ENCODE data around the gene VPS13D.

Gene VPS13D

DNA sequence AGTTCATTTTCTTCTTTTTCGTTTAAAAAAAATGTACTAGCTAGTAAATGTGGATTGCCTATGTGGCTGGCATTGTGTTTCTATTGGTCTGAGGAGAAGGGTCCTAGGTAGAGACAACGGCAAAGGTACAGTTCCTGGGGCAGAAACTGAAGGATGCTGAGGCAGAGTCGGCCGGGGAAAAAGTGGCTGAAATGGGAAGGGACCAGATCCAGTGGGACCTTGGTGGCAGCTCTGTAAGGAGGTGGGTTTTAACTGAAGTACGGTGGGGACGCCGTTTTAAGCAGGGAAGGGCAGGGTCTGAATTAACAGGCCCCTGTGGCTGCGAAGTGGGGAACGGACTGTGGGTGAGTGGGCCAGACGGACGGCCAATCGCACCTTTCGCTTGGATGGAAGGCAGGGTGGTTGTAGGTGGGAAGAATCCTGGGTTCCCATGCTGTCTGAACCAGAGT, 420 bp upstream of the VPS13D start:
- no peak for DNase-seq

DNA sequence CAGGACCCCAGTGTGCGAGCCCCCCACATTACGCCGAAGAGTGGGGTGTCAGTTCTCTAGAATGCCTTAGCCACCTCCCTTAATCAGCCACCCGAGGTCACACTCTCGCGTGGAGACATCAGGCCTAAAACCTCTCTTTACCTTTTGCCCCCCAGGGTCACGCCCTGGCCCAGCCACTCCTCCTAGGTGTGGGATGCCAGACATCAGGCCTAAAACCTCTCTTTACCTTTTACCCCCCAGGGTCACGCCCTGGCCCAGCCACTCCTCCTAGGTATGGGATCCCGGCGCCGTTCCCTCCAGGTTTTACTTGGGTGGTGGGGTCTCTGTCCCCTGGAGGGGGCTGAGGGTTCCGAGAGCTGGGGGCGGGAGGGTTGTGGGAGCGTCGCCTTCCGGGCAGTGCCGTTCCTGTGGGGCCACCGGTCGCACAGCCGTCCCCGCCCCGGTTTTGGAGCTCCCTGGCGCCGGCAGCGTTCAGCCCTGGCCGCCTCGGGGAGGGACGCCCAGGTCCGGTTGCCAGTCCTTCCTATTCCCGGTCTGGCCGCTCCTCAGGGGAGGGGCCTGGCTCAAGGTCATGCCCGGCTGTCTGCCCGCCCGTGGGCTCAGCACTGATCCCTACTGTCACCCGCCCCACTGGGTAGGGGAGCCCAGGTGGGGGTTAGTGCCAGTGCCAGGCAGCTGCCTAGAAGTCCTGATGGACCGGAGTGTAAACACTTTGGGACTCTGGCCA, 882 bp downstream of the VPS13D start:
- no peak for DNase-seq

- no peak for DNase-seq
Measured at GRCh38 chr1:12231276-12231595, 1.4 kb downstream of the VPS13D start.

- no peak for DNase-seq
Measured at GRCh38 chr1:12232221-12232620, 2.4 kb downstream of the VPS13D start.

- DNase-seq = no peak
Measured at GRCh38 chr1:12244078-12244477, 14.2 kb downstream of the VPS13D start.

- no peak for DNase-seq
Measured at GRCh38 chr1:12244585-12244984, 14.8 kb downstream of the VPS13D start.

- no peak for DNase-seq
Measured at GRCh38 chr1:12245116-12245515, 15.3 kb downstream of the VPS13D start.

- DNase-seq = no peak
Measured at GRCh38 chr1:12245733-12246132, 15.9 kb downstream of the VPS13D start.

DNA sequence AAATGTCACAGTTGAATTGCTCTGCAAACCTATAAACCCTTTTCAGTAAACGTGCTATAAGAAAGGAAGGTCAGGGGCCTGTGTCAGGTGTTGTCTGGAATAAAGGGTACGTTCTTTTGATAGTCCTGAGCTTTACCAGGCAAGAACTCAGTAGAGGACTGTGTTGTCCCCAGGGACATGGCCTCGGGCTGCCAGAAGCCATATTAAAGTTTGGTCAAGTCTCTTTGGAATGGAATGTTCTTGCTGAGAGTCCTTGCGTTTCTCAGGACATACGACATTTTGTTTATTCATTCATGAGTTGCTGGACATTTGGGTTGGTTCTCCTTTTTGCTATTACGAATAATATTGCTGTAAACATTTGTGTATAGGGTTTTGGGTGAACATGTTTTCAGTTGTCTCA, 16.8 kb downstream of the VPS13D start:
- no peak for DNase-seq

GRCh38 chr1:12249181-12249580, 19.4 kb downstream of the VPS13D start:
- no peak for DNase-seq

DNA sequence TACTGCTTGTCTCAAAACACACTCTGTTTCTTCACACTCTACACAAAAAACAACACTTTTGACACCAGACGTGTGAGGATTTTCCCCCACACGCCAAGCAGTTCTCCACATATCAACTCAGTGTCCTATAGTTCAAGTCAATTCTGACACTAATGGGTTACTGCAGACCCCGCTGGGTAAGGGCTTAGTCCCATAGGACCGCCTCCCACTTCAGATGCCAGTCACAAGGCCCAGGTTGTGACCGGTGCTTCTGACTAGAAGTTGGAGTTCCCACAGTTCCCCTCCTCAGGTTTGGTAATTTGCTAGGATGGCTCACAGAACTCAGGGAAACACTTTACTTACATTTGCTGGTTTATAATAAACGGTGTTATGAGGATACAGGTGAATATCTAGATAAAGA, 19.9 kb downstream of the VPS13D start:
- no peak for DNase-seq

DNA sequence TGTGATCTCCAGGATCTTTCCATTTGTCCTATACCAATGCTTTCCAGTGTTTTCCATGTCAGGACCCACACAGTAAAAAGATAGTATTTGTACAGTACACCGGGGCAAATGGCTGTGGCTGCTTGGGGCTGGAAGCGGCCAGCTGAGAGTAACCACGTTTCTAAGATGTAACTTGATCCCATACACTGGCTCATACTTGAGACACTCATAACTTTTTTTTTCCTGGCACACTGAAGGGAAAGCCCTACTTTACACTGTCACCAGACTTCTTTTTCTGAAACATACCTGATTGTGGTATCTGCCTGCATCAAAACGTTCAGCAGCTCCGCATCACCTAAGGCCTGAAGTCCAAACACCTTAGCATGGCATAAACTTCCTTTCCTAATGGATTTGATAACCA, 21.6 kb downstream of the VPS13D start:
- no peak for DNase-seq

DNA sequence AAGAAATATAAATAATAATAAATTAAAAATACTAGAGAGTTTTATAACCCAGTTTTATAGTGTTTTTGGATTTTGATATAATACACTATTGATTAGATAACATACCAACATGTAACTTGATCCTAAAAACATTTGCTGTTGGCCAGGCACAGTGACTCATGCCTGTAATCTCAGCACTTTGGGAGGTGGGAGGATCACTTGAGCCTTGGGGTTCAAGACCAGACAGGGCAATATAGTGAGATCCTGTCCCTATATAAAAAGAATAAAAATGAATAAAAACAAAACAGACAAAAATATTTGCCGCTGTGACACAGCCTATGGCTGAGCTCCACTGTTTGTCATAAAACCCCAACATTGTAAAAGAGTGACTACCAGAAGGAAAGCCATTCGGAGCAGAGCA, 26.1 kb downstream of the VPS13D start:
- DNase-seq = no peak

- no peak for DNase-seq
Measured at GRCh38 chr1:12258272-12258671, 28.4 kb downstream of the VPS13D start.

DNA sequence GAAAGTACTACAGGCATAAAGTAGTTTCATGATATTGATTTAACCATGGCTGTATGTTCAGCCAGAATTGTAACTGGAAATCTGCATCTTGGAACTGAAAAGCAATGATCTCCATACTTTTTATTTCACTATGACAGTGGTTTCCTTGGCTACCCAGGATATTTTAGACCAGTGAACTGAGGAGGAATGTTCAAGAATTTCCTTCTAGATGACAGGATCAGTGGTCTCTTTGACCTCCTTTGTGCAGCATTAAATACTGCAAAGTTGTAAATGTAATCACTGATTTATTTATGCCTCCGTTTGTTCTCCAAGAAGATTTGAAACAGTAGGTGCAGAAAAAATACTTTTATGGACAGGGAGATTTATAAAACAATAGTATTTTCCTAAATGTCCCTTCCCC, 39.5 kb downstream of the VPS13D start:
- DNase-seq = no peak

DNA sequence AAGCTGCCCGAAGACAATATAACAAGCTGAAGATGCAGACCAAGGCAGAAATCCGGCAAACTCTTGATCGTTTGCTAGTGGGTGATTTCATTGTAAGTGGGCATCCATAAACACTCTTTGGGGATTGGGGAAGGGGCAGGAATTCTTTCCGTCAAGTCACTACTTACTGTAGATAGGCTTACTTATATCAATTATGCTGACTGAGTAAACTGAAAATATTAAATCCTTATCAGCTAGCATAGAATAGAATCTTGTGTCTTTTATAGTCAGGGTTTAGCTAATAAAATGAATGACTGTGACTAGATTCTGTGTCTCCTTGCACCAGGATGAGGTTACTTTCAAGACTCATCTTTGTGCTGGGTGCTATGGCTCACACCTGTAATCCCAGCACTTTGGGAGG, 41.2 kb downstream of the VPS13D start:
- DNase-seq = no peak

GRCh38 chr1:12272770-12273169, 42.9 kb downstream of the VPS13D start:
- no peak for DNase-seq

DNA sequence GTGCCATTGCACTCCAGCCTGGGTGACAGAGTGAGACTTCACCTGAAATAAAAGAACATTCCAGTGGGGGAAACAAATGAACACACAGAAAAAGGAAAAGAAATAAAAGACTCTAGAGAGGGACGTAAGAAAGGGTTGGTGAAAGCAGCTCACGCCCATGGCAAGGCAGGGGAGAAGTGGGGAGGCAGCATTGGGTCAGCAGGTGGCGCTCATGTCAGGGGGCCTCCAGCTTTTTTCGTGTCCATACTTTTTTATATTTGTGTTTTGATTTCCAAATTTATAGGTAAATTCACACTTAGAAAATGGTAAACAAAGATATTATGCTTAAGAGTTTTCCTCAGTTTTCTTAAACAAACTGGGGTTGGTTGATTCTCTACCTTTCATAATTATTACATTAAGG, 45.5 kb downstream of the VPS13D start:
- DNase-seq = peak; percentile 44

- no peak for DNase-seq
Measured at GRCh38 chr1:12276225-12276624, 46.4 kb downstream of the VPS13D start.

GRCh38 chr1:12279003-12279402, 49.2 kb downstream of the VPS13D start:
- no peak for DNase-seq

DNA sequence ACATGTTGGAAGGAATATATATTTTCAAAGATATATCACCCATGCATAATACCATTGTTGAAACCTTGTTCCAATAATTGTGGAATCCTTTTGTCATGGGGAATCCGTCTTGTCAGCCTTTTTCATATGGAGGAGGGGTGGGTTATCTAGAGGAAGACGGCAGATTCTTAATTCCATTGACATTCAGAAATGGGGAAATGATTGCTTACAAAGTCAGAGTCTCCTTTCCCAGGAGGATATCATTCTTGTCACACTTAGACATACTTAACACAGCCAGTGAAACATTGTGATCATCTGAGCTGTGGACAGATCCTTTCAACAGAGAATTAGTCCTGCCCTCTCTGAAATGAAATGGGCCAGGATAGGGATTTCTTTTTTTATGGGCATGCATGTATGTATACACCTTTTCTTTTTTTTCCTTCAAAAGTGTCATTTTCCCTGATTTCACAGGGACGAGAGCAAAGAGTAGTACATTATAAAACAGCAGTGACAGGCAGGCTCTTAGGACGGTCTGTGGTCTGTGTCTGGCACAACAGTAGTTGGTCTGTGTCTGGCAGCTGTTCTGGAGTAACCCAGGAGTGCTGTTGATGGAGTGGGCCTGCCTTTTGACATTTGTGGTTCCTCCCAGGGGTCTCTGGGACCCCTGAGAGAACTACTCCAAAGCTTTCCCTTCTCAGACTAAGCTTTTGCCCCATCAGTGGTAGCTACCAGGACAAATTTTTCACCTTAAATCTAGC, 50.1 kb downstream of the VPS13D start:
- DNase-seq = no peak

DNA sequence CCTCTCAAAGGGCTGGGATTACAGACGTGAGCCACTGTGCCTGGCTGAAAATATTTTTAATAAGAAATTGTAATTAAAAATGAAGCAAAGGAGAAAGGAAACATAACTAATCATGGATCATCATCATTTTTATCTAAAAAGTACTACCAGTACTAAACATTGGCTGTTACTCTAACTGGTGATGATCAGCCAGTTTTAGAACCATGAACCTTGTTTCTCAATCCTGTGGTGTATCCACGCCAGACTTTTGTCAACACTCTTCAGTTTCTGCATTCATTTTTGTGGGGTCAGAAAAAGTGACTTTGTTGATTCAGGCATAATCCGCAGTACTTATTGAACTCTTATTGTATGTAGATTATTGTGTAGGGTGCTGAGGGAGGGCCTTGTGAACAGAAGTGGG, 52.3 kb downstream of the VPS13D start:
- no peak for DNase-seq

- no peak for DNase-seq
Measured at GRCh38 chr1:12284486-12284885, 54.7 kb downstream of the VPS13D start.

GRCh38 chr1:12285496-12286143, 55.8 kb downstream of the VPS13D start:
- DNase-seq = no peak

Measured in stimulated activated CD4-positive, alpha-beta T cell treated with anti-CD3 and anti-CD28 coated beads, Interleukin-4, amount 100 ng/mL, for 24 hours (primary cell).